ENCODE data around the gene ZDBF2.
A peak's percentile ranks its signal among the peaks of the same experiment; 100 is the strongest.

GRCh38 chr2:206353685-206354084 is 79.2 kb downstream of the ZDBF2 start:
- TF ChIP-seq CTCF (IDR thresholded peaks at IDR 0.05; ENCODE audit: insufficient read depth, low read length, poor library complexity, severe bottlenecking) = peak; percentile 11
- no peak for TF ChIP-seq EZH2phosphoT487 (conservative IDR thresholded peaks at IDR 0.05; ENCODE audit: low read length)
